ES-I3 (cell line): Measurements from ENCODE around the gene TMEM178B.

ENCODE experiments used
- H3K36me3 ChIP-seq: 2 replicates; pipeline ENCODE4 v1.6.1; 2013; ENCODE audit warnings: mild to moderate bottlenecking, low read length, control low read depth, moderate library complexity; ENCODE audit not compliant: insufficient read depth
- H3K4me1 ChIP-seq: 2 replicates; pipeline ENCODE4 v1.6.1; 2013; ENCODE audit warnings: mild to moderate bottlenecking, control low read depth, low read length; ENCODE audit not compliant: insufficient read depth
- H3K9ac ChIP-seq: 2 replicates; pipeline ENCODE4 v1.6.1; 2013; ENCODE audit warnings: low read depth, mild to moderate bottlenecking, low read length, moderate library complexity
- H3K9me3 ChIP-seq: 2 replicates; pipeline ENCODE4 v1.6.1; 2013; ENCODE audit warnings: mild to moderate bottlenecking, low read length, moderate library complexity; ENCODE audit not compliant: control insufficient read depth, insufficient read depth

The TMEM178B gene

DNA sequence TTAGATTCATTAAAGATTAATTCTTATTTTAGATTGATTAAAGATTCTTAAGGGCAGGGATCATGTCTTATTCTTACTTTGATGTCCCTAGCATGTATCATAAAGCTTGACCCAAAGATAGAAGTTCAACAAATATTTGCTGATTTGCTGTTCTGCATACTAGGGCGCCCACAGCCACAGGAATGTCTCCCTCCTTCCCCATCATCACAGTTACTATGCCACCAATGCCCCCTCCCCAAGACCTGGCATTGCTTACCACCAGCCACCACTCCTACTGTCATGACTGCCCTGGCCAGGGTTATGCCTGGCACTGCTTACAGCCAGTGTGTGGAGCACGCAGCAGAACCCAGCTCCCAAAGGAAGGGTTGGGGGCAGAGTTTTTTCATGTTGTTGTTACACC lies 390.7 kb downstream of the TMEM178B start:
- no peak overlapping the region for H3K9ac ChIP-seq
- H3K4me1 ChIP-seq, result peaks cover 8% of the 10 kb centered on the region; the same call in 1 of the 2 replicates
- H3K9me3 ChIP-seq, result no peaks in the 10 kb centered on the region; the same call in 1 of the 2 replicates
- no peaks in the 10 kb centered on the region for H3K36me3 ChIP-seq

DNA sequence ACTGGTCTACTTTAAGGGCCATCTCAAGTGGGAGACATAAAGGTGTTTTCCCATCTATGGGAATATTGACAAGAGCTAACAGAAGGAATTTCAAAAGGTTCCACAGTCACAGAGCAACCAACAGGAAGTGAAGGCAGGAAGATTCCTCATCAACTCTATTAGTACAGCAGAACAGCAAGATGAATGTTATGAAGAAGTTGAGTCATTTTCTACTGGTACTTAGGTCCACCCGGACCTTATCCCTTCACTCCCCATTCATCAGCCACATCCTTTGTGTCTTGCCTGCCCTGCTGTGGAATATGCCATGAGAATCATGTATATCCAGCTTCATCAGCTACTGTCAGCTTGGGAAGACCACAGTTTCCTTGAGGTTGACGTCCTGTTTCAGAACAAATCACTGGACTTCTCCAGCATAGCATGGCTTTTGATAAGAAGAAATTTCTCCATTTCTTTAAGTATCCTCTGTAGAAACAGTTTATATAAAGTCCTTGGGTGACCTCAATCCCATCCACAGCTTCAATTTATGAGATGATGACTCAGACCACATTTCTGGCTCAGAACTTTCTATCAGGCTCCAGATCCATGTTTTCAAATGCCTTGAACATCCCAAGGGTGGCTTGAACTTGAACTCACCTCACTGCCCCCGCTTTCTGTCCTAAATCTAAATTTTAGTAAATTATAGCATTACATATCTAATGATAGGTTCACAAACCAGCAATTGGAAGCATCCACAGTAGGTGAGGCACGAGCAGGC lies 392.5 kb downstream of the TMEM178B start:
- Histone ChIP-seq H3K36me3 (no peaks in the 10 kb centered on the region), H3K9me3 (no peaks in the 10 kb centered on the region; the same call in 1 of the 2 replicates), H3K9ac (no peak overlapping the region), H3K4me1 (peaks cover 8% of the 10 kb centered on the region; the same call in 1 of the 2 replicates)

DNA sequence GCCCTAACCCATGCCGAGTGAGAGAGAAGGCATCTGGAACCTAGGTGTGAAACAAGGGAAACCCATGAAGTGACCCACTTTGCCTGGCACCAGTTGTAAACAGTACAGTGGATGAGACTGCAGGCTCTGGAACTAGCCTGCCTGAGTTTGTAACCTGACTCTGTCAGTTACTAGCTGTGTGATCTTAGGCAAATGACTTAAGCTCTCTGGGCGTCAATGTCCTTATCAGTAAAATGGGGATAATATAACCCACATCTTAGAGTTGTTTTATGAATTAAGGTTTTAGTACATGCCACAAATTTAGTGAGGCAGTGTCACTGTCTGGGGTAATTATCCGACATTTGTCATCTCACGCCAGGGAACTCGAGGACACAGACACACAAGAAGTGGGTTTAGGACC lies 394.5 kb downstream of the TMEM178B start:
- Histone ChIP-seq H3K9me3 (no peaks in the 10 kb centered on the region; the same call in 1 of the 2 replicates), H3K36me3 (no peaks in the 10 kb centered on the region), H3K9ac (no peak overlapping the region), H3K4me1 (no peaks in the 10 kb centered on the region)

DNA sequence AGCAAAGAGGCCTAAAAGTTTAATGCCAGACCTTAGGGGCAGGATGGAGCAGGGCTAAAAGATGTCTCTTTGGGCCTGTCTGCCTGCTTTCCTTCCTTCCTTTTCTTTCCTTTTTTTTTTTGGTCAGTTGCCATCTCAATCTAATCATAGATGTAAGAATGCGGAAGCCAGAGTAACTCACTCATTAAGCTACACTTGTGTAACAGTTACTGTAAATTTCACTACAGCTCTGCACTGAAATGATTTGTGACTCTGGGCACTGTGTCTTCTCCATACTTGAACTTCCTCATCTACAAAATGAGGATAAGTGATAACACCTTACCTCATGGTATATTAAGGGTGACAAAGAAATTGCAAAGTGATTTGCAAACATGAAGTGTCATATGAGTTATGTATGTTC lies 401.8 kb downstream of the TMEM178B start:
- Histone ChIP-seq H3K9ac (no peak overlapping the region), H3K4me1 (no peaks in the 10 kb centered on the region), H3K9me3 (no peaks in the 10 kb centered on the region), H3K36me3 (no peaks in the 10 kb centered on the region)

DNA sequence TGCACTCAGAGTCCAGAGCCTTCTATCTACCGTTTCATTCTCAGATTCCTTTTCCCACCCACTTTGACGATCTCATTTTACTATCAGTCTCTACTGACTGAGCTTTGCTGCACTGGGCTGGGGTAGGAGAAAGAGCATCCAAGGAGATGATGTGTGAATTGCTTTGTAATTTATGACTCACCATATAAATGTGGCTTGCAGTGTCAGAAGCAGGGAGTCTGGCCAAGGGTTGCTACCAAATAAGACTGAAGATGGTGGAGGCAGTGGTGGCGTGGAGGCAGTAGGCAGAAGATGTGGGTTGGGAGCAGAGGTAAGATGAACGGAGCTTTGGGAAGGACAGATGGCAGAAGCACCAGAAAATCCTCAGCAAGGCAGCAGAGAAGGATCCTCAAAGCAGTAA lies 404.0 kb downstream of the TMEM178B start:
- Histone ChIP-seq H3K36me3 (no peaks in the 10 kb centered on the region), H3K4me1 (no peaks in the 10 kb centered on the region), H3K9me3 (no peaks in the 10 kb centered on the region), H3K9ac (no peak overlapping the region)

DNA sequence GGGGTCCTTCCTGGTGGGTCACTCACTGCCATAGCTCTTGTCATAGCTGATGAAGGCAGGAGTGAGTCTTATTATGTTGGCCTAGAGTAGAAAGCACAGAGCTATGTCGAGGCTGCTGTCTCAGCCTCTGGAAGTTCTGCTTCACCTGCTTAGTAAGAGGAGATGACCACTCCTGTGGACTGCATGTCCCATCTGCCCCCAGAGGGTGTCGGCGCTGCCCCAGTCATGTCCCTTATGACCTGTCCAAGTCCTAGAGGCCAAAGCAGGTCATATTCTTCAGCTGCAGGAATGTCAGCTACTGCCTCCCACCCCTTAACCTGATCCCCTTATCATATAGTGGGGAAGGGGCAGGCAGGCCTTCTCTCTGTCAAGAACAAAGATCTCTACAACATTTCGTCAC lies 405.0 kb downstream of the TMEM178B start:
- Histone ChIP-seq H3K9ac (no peak overlapping the region), H3K9me3 (no peaks in the 10 kb centered on the region)

DNA sequence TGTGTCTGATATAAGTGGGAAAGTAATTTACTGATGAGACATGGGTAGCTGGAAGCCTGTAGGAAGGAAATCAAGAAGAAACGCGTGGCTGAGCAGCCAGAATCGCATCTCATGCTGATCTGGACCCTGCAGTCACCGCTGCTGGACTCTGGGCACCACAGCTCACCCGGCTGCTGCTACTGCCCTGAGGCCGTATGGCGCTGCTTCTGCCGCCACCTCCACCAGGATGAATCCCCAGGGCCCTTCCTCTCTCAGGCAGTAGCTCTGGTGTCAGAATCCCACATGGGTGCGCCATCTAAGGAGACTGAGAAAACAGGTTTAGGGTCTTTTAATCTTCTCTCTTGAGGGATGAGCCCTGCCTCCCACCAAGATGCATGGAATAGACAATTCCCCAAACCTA lies 407.1 kb downstream of the TMEM178B start:
- no peaks in the 10 kb centered on the region for H3K36me3 ChIP-seq

More for the DNA sequence above, 405.0 kb downstream of the TMEM178B start:
- no peaks in the 10 kb centered on the region for H3K4me1 ChIP-seq
- H3K36me3 ChIP-seq, result no peaks in the 10 kb centered on the region

DNA sequence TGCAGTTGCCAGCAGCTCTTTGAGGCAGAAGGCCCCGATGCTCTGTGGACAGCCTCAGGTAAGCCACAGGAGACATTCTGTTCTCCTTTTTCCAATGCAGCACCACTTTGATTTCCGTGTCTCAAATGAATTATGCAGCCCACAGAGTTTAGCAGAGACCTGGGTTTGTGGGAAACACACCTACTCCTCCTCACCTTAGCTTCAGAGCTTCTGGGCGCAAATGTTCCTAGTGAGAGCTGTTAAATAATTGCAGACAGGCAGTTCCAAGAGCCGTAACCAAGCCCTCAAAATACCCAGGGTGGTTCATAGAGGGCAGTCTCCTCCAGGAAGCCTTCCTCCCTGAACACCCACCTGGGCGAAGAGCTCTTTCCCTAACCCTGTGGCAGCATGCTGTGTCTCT lies 408.1 kb downstream of the TMEM178B start:
- Histone ChIP-seq H3K9ac (no peak overlapping the region), H3K4me1 (no peaks in the 10 kb centered on the region), H3K9me3 (no peaks in the 10 kb centered on the region), H3K36me3 (no peaks in the 10 kb centered on the region)

More for the DNA sequence above, 407.1 kb downstream of the TMEM178B start:
- no peaks in the 10 kb centered on the region for H3K9me3 ChIP-seq
- H3K9ac ChIP-seq, result no peak overlapping the region
- no peaks in the 10 kb centered on the region for H3K4me1 ChIP-seq

DNA sequence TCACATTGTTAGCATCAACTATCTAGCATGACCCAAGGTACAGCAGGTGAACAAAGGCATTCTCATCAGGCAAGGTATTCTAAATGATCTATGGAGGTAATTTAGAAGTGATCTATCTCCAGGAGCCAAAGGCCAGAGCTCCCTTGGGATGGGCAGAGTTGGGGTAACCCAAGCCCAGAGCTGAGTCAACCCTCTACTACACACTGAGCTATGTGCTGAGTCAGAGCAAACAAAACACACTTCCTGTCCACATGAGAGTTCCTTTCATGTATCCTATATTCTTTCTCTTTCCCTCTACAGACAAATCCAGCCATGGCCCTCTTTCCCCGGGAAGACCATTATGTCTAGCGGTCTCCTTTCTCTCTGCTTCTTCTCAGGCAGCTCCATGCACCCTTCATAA lies 409.2 kb downstream of the TMEM178B start:
- no peaks in the 10 kb centered on the region for H3K36me3 ChIP-seq
- no peaks in the 10 kb centered on the region for H3K4me1 ChIP-seq
- H3K9me3 ChIP-seq, result no peaks in the 10 kb centered on the region
- H3K9ac ChIP-seq, result no peak overlapping the region

DNA sequence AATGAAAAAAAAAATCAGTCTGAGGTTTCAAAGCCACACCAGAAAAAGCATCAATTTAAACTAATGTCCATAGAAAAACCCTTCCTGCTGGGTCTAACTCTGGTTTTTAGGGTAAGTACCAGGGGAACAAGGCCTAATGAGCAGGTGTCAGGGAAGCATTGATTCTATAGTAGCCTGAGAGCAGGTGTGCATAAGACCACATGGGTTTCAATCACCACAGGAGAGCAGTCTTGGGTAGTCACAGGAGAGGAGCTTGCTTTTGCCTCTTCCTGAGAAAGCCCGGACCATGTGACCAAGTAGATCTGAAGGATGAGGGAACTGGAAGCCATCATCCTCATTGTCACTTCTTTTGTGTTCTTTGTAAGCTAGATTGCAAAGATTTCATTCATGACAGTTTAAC lies 411.0 kb downstream of the TMEM178B start:
- no peaks in the 10 kb centered on the region for H3K9me3 ChIP-seq
- no peak overlapping the region for H3K9ac ChIP-seq
- H3K4me1 ChIP-seq, result no peaks in the 10 kb centered on the region
- no peaks in the 10 kb centered on the region for H3K36me3 ChIP-seq

DNA sequence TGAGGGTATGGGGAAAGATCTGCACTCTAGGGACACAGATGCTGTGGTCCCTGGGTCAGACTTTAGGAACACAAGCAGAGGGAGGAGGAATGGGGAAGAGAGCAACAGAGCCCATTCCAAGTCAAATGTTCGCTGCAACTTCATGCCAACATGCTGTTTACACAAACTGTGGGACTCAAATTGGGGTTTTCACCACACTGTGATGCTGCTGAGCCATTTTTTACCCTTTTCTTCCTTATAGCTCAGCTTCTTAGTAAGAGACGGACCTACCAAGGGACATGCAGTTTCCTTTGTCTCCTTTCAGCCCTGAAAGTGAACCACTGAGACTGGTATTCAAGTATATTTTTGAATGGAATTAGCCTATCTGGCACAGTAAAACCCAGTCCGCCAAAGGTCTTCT lies 413.1 kb downstream of the TMEM178B start:
- H3K9ac ChIP-seq, result no peak overlapping the region
- no peaks in the 10 kb centered on the region for H3K36me3 ChIP-seq
- H3K4me1 ChIP-seq, result 0 out of 2 replicates have a peak, but pooled peaks cover 3% of the 10 kb centered on the region
- H3K9me3 ChIP-seq, result no peaks in the 10 kb centered on the region

DNA sequence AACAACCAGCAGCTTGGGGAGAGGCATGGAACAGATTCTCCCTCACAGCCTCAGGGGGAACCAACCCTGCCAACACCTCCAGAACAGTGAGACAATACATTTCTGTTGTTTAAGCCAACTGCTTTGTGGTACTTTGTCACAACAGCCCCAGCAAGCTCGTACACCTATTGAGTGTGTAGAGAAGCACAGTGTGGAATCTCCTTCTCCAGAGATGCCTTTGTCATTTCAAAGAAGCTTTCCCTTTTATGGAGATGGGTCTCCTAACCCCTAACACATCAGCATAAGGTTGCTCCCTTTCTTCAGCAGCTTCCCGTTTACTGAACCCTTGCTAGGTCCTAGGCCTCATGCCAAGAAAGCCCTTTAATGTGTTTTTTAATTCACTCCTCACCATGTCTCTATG lies 416.6 kb downstream of the TMEM178B start:
- Histone ChIP-seq H3K9me3 (no peaks in the 10 kb centered on the region), H3K9ac (no peak overlapping the region), H3K4me1 (0 out of 2 replicates have a peak, but pooled peaks cover 3% of the 10 kb centered on the region), H3K36me3 (no peaks in the 10 kb centered on the region)

DNA sequence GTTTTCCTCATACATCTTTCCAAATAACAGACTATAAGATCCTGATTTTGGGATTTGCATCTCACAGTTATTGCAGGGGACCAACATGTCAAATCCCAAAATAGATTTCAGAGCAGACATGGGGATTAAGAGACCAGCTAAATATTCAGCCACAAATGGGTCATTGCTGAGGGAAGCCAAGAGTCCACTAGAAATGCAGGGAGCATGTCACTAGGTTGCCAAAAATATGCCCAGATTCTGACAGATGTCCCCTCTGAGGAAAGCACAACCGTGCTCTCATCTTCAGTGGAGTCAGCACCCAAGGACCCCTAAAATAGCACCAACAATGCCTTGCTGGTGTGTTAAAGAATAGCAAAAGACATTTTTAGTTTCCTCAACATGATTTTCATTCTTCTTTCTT lies 421.2 kb downstream of the TMEM178B start:
- Histone ChIP-seq H3K9ac (no peak overlapping the region), H3K4me1 (peaks cover 3% of the 10 kb centered on the region; the same call in 1 of the 2 replicates), H3K9me3 (no peaks in the 10 kb centered on the region), H3K36me3 (no peaks in the 10 kb centered on the region)

DNA sequence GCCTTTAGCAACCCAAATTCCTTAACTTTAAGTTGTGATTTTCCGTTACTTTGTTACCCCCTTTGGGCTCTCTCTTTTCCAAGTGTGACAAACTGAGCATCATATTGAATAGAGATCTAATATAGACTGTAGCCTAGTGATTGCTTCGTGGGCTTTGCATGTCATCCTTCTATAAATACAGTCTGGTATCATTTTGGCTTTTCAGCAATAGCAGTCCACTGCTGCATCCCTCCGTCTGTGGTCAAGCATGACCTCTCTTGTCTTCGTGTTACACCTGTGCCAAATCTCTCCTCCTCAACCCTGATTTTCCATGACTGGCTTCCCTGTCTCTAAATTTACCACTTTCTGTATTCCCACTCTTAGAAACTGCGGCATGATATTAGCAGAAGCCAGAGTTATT lies 423.5 kb downstream of the TMEM178B start:
- H3K9ac ChIP-seq, result no peak overlapping the region
- H3K9me3 ChIP-seq, result no peaks in the 10 kb centered on the region

DNA sequence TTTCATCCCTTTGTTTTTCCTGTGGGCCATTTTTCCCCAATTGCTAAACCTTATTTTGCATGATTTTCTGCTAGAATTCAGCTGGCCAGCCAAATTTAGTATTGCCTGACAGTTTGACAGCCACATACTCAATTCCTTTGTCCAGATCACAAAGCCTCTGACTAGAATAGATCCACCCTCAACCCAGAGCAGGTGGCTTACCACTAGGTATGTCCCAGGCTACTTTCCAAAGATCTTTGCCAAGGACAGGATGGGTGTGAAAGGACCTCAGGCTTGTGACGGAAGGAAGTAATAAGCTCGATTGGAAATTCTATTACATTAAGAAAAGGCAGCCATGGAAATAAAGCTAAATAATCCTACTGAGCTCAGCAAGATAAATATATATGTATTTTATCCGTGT lies 426.7 kb downstream of the TMEM178B start:
- no peaks in the 10 kb centered on the region for H3K9me3 ChIP-seq
- no peaks in the 10 kb centered on the region for H3K36me3 ChIP-seq

More for the DNA sequence above, 423.5 kb downstream of the TMEM178B start:
- H3K36me3 ChIP-seq, result no peaks in the 10 kb centered on the region
- no peaks in the 10 kb centered on the region; the same call in 1 of the 2 replicates for H3K4me1 ChIP-seq

More for the DNA sequence above, 426.7 kb downstream of the TMEM178B start:
- Histone ChIP-seq H3K4me1 (no peaks in the 10 kb centered on the region; the same call in 1 of the 2 replicates), H3K9ac (no peak overlapping the region)
